Activated gamma-delta T cell (primary cell): Measurements from ENCODE around the gene MIF4GD.
"Not testable (repeated sequence)": the region's sequence is repeated elsewhere in the genome, so short reads cannot be mapped to it uniquely, and the experiment has no call there.

ENCODE experiments used
- DNase-seq: peaks from one replicate; lab custom pipeline; 2025; lab: John Stamatoyannopoulos, UW
- total RNA-seq, 2 donors: gene quantifications; one replicate each; lab custom pipeline; 2026; lab: John Stamatoyannopoulos, UW

MIF4GD gene
- total RNA-seq, result 33.1 to 36.0 reads per million in 2 donors

GRCh38 chr17:75270966-75271232, at the start of gene MIF4GD:
Gene MIF4GD, minus strand, starts transcription at chr17:75271231. Its CDS starts 1,036 bp downstream, at chr17:75270195.
- no peak for DNase-seq

GRCh38 chr17:75319904-75320691, 49.1 kb upstream of the MIF4GD start:
- no peak for DNase-seq

- no peak for DNase-seq
Measured at GRCh38 chr17:75318615-75319222, 47.7 kb upstream of the MIF4GD start.

GRCh38 chr17:75318211-75318610, 47.2 kb upstream of the MIF4GD start:
- DNase-seq, result no peak

GRCh38 chr17:75317671-75318070, 46.6 kb upstream of the MIF4GD start:
- DNase-seq, result no peak

- DNase-seq, result no peak
Measured at GRCh38 chr17:75316253-75316652, 45.2 kb upstream of the MIF4GD start.

- DNase-seq, result no peak
Measured at GRCh38 chr17:75315541-75316243, 44.7 kb upstream of the MIF4GD start.

GRCh38 chr17:75313941-75314551, 43.0 kb upstream of the MIF4GD start:
- no peak for DNase-seq

GRCh38 chr17:75308732-75309629, 38.0 kb upstream of the MIF4GD start:
- no peak for DNase-seq

GRCh38 chr17:75307957-75308731, 37.1 kb upstream of the MIF4GD start:
- no peak for DNase-seq

- no peak for DNase-seq
Measured at GRCh38 chr17:75301502-75302206, 30.6 kb upstream of the MIF4GD start.

- DNase-seq, result no peak
Measured at GRCh38 chr17:75301049-75301448, 30.0 kb upstream of the MIF4GD start.

GRCh38 chr17:75300280-75300679, 29.2 kb upstream of the MIF4GD start:
- no peak for DNase-seq

GRCh38 chr17:75295201-75296158, 24.4 kb upstream of the MIF4GD start:
- no peak for DNase-seq

GRCh38 chr17:75292810-75293448, 21.9 kb upstream of the MIF4GD start:
- DNase-seq, result not testable (repeated sequence)

GRCh38 chr17:75289832-75290337, 18.9 kb upstream of the MIF4GD start:
- DNase-seq, result no peak

- DNase-seq, result peak; percentile 92
Measured at GRCh38 chr17:75289115-75289831, 18.2 kb upstream of the MIF4GD start, which contains the start of gene SLC25A19. Gene SLC25A19, minus strand, starts transcription at chr17:75289433. Its CDS starts 2,669 bp downstream, at chr17:75286764.

GRCh38 chr17:75288770-75289114, 17.7 kb upstream of the MIF4GD start:
- no peak for DNase-seq
